NCI-H510A (cell line): ENCODE results near the gene DDX47.
"Not testable (repeated sequence)": the region's sequence is repeated elsewhere in the genome, so short reads cannot be mapped to it uniquely, and the experiment has no call there.

Experiments used
- DNase-seq: peaks from one replicate; lab custom pipeline; 2025; lab: John Stamatoyannopoulos, UW

Gene DDX47

GRCh38 chr12:12872139-12872933, 59.2 kb downstream of the DDX47 start:
- no peak for DNase-seq

- no peak for DNase-seq
Observed at GRCh38 chr12:12872934-12873275, 59.8 kb downstream of the DDX47 start.

- no peak for DNase-seq
Observed at GRCh38 chr12:12874029-12874428, 60.9 kb downstream of the DDX47 start.

GRCh38 chr12:12875301-12875700, 62.2 kb downstream of the DDX47 start:
- DNase-seq, result not testable (repeated sequence)

- no peak for DNase-seq
Observed at GRCh38 chr12:12877153-12877768, 64.1 kb downstream of the DDX47 start.

- DNase-seq, result no peak
Observed at GRCh38 chr12:12877781-12878455, 64.8 kb downstream of the DDX47 start.
